Type B pancreatic cell (in vitro differentiated cells): ENCODE measurements around the gene ADARB2. TPM values are rescaled to one million over a fixed set of nuclear protein-coding genes. Genes with fewer than 3 reads are reported as not detected.
"Not testable (repeated sequence)": the region's sequence is repeated elsewhere in the genome, so short reads cannot be mapped to it uniquely, and the experiment has no call there.

Experiments used
- DNase-seq: peaks from one replicate; pipeline ENCODE4 v3.0.0; 2021; ENCODE audit warnings: mixed read lengths; ENCODE audit not compliant: unreplicated experiment; ENCODE audit errors: extremely low spot score
- H3K27ac Mint-ChIP-seq: 2 replicates; pipeline ENCODE4 v1.8.0; 2021; ENCODE audit warnings: mild to moderate bottlenecking, mixed read lengths
- H3K27me3 Mint-ChIP-seq: 2 replicates; pipeline ENCODE4 v1.8.0; 2021; ENCODE audit warnings: mixed read lengths
- H3K36me3 Mint-ChIP-seq: 2 replicates; pipeline ENCODE4 v1.8.0; 2021; ENCODE audit warnings: mixed read lengths
- H3K4me1 Mint-ChIP-seq: one replicate; pipeline ENCODE4 v1.8.0; 2021; ENCODE audit warnings: mixed read lengths; ENCODE audit not compliant: unreplicated experiment
- H3K4me3 Mint-ChIP-seq: 2 replicates; pipeline ENCODE4 v1.8.0; 2021; ENCODE audit warnings: mild to moderate bottlenecking, mixed read lengths
- H3K9me3 Mint-ChIP-seq: 2 replicates; pipeline ENCODE4 v1.8.0; 2021; ENCODE audit warnings: mixed read lengths
- CTCF ChIP-seq: fragments of 200-600 bp; sonication (generic); conservative IDR thresholded peaks from 2 replicates; pipeline ENCODE4 v1.5.0; 2021; ENCODE audit warnings: antibody characterized with exemption, mild to moderate bottlenecking
- total RNA-seq: library from RNA; stranded (reverse); gene quantifications from 2 replicates; pipeline ENCODE4 v1.2.1, GENCODE V29; 2021; ENCODE audit warnings: low replicate concordance

The ADARB2 gene
- total RNA-seq, 1 donor from 2014 or later: 4.9 TPM

- Mint-ChIP-seq H3K9me3 (no peaks in the 10 kb centered on the region), H3K27ac (no peak overlapping the region), H3K4me3 (no peak overlapping the region), H3K36me3 (no peaks in the 10 kb centered on the region), H3K27me3 (no peaks in the 10 kb centered on the region), H3K4me1 (no peaks in the 10 kb centered on the region)
- DNase-seq: no peak
- TF ChIP-seq CTCF: no peak
Measured at GRCh38 chr10:1776127-1776662, 38.9 kb upstream of the ADARB2 start.

GRCh38 chr10:1774796-1775195 is 37.5 kb upstream of the ADARB2 start:
- Mint-ChIP-seq H3K9me3 (no peaks in the 10 kb centered on the region), H3K4me1 (no peaks in the 10 kb centered on the region), H3K27me3 (no peaks in the 10 kb centered on the region), H3K36me3 (no peaks in the 10 kb centered on the region), H3K27ac (no peak overlapping the region), H3K4me3 (no peak overlapping the region)
- DNase-seq: no peak
- no peak for TF ChIP-seq CTCF

- H3K9me3 Mint-ChIP-seq, H3K4me1 Mint-ChIP-seq, H3K4me3 Mint-ChIP-seq: not testable (repeated sequence)
Measured at GRCh38 chr10:1773204-1773603, 35.9 kb upstream of the ADARB2 start.

GRCh38 chr10:1766049-1766448 is 28.7 kb upstream of the ADARB2 start:
- TF ChIP-seq CTCF: no peak

More at GRCh38 chr10:1773204-1773603, 35.9 kb upstream of the ADARB2 start:
- DNase-seq, H3K27me3 Mint-ChIP-seq, H3K27ac Mint-ChIP-seq, H3K36me3 Mint-ChIP-seq: not testable (repeated sequence)

GRCh38 chr10:1762076-1762475 is 24.8 kb upstream of the ADARB2 start:
- Mint-ChIP-seq H3K4me1 (no peaks in the 10 kb centered on the region), H3K27ac (no peak overlapping the region), H3K36me3 (no peaks in the 10 kb centered on the region), H3K27me3 (peaks cover 11% of the 10 kb centered on the region), H3K9me3 (peaks cover 3% of the 10 kb centered on the region), H3K4me3 (no peak overlapping the region)
- DNase-seq: no peak
- TF ChIP-seq CTCF: no peak

More at GRCh38 chr10:1766049-1766448, 28.7 kb upstream of the ADARB2 start:
- no peak overlapping the region for H3K4me3 Mint-ChIP-seq
- no peaks in the 10 kb centered on the region for H3K9me3 Mint-ChIP-seq
- H3K36me3 Mint-ChIP-seq: no peaks in the 10 kb centered on the region
- H3K27ac Mint-ChIP-seq: no peak overlapping the region
- peaks cover 6% of the 10 kb centered on the region for H3K27me3 Mint-ChIP-seq
- H3K4me1 Mint-ChIP-seq: no peaks in the 10 kb centered on the region
- no peak for DNase-seq

- peaks cover 5% of the 10 kb centered on the region for H3K9me3 Mint-ChIP-seq
- H3K4me1 Mint-ChIP-seq: peaks cover 15% of the 10 kb centered on the region
- no peak for DNase-seq
- peaks cover 31% of the 10 kb centered on the region for H3K27me3 Mint-ChIP-seq
- H3K27ac Mint-ChIP-seq: no peak overlapping the region
- peak overlapping the region; percentile 62 for H3K4me3 Mint-ChIP-seq
- no peak for TF ChIP-seq CTCF
- H3K36me3 Mint-ChIP-seq: no peaks in the 10 kb centered on the region
Measured at GRCh38 chr10:1754506-1755153, 17.3 kb upstream of the ADARB2 start.
